ENCODE data around the gene GRID2. TPM values are rescaled to one million over a fixed set of nuclear protein-coding genes. Genes with fewer than 3 reads are reported as not detected.

The GRID2 gene
- total and polyA plus RNA-seq, 2 of the 13 experiments (the other 11 are each of a cell fraction or from before 2014, with no cell fraction given) = not detected

DNA sequence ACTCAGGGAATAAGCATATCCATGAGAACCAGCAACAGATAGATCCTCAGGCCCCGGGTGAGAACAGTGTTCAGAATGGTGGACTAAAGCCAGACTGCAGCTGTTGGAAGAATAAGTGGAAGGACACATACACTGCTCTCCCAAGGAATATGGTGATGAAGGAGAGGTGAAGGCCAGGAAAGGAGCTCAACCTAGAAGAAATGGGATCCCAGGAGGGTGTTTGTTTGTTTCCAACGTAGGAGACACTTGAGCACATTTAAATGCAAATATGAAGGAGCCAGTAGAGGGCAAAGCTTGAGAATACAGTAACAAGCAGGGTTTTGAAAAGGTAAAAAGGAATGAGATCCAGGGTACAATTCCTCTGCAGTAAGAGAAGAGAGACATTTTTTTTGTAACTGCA is 1482.4 kb downstream of the GRID2 start:
- Histone ChIP-seq H2AFZ (ENCODE audit: low read length) (no peak overlapping the region), H3K27ac (ENCODE audit: extremely low read length, insufficient read depth, low read length) (no peak overlapping the region), H3K4me3 (replicated peaks in 1 of 3; ENCODE audit: insufficient read depth in 1 of 3, low read depth in 2 of 3, low read length in 3 of 3) (no peak overlapping the region), H3K9ac (ENCODE audit: insufficient read depth, low read depth, low read length) (no peak overlapping the region), H3K79me2 (ENCODE audit: insufficient read depth, low read length) (no peaks in the 10 kb centered on the region), H4K20me1 (ENCODE audit: insufficient read depth, low read length) (no peaks in the 10 kb centered on the region), H3K36me3 (replicated peaks in 1 of 2; ENCODE audit: control insufficient read depth in 1 of 2, insufficient read depth in 2 of 2, low read length in 2 of 2) (no peaks in the 10 kb centered on the region), H3K9me3 (ENCODE audit: low read length) (no peaks in the 10 kb centered on the region), H3K27me3 (ENCODE audit: control insufficient read depth in 1 of 2, insufficient read depth in 2 of 2, low read length in 2 of 2) (no peaks in the 10 kb centered on the region), H3K4me2 (ENCODE audit: low read depth, low read length) (no peak overlapping the region), H3K4me1 (ENCODE audit: insufficient read depth, low read length) (no peaks in the 10 kb centered on the region)
- BruUV-seq (replicated peaks) = no TSS peak
- 2% methylated on average over 2 of the region's 2 CpGs for WGBS (ENCODE audit: low lambda C conversion rate)
- in situ Hi-C loops (cut with HindIII; ENCODE audit: extremely low pct_ligation_motif_present, low pct_unique_long_range_greater_than_20kb) (loop anchor here (5.0 to 25.0 kb wide), 3 partner anchors 336 to 801 kb away; no protein-coding TSS in a partner anchor), intact Hi-C loops (cut with micrococcal nuclease; ENCODE audit: unreplicated experiment) (no loop called here)
- no peak for ATAC-seq
- TF ChIP-seq, protein P1, sequence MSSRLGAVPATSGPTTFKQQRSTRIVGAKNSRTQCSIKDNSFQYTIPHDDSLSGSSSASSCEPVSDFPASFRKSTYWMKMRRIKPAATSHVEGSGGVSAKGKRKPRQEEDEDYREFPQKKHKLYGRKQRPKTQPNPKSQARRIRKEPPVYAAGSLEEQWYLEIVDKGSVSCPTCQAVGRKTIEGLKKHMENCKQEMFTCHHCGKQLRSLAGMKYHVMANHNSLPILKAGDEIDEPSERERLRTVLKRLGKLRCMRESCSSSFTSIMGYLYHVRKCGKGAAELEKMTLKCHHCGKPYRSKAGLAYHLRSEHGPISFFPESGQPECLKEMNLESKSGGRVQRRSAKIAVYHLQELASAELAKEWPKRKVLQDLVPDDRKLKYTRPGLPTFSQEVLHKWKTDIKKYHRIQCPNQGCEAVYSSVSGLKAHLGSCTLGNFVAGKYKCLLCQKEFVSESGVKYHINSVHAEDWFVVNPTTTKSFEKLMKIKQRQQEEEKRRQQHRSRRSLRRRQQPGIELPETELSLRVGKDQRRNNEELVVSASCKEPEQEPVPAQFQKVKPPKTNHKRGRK (CRISPR knock-in tag; IDR thresholded peaks at IDR 0.05) = no peak
- TF ChIP-seq MTF2 (CRISPR knock-in tag; IDR thresholded peaks at IDR 0.05; ENCODE audit: borderline replicate concordance) = no peak
- POLR2A ChIA-PET = no interaction called here
- CTCF ChIA-PET (ENCODE audit: low intra/inter-chr PET ratio, low total read pairs) = no interaction called here
- DNase-seq (ENCODE audit: low spot score) = no peak
- no peak for FAIRE-seq

DNA sequence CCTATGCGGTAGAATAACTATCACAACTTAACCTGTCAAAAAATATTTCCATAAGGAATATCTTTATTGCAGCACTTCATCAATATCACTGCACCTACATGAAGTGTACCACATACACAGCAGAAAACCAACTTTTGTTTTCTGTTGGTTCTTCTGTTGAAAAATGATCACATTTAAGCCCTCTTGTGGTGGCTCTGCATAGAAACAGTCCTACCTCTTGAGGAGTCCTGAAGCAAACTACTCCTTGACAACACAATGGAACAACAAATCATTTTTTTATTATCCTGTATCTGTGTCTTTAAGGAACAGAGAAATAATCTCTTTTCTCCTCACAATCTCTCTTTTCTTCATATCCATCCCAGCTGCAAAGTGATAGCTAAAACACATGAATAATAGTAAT is 1484.9 kb downstream of the GRID2 start:
- no peak overlapping the region for H3K9ac ChIP-seq (ENCODE audit: insufficient read depth, low read depth, low read length)
- CTCF ChIA-PET (ENCODE audit: low intra/inter-chr PET ratio, low total read pairs) = no interaction called here
- DNase-seq (ENCODE audit: low spot score) = peak; percentile 7
- peak; percentile 67 for ATAC-seq
- no peak overlapping the region for H3K4me3 ChIP-seq (replicated peaks in 1 of 3; ENCODE audit: insufficient read depth in 1 of 3, low read depth in 2 of 3, low read length in 3 of 3)
- no peaks in the 10 kb centered on the region for H3K36me3 ChIP-seq (replicated peaks in 1 of 2; ENCODE audit: control insufficient read depth in 1 of 2, insufficient read depth in 2 of 2, low read length in 2 of 2)
- POLR2A ChIA-PET = no interaction called here
- FAIRE-seq = no peak
- H3K9me3 ChIP-seq (ENCODE audit: low read length) = no peaks in the 10 kb centered on the region
- in situ Hi-C loops (cut with HindIII; ENCODE audit: extremely low pct_ligation_motif_present, low pct_unique_long_range_greater_than_20kb) (loop anchor here (5.0 to 25.0 kb wide), 3 partner anchors 334 to 799 kb away; no protein-coding TSS in a partner anchor), intact Hi-C loops (cut with micrococcal nuclease; ENCODE audit: unreplicated experiment) (no loop called here)
- no peak overlapping the region for H3K27ac ChIP-seq (ENCODE audit: extremely low read length, insufficient read depth, low read length)
- H4K20me1 ChIP-seq (ENCODE audit: insufficient read depth, low read length) = no peaks in the 10 kb centered on the region
- H2AFZ ChIP-seq (ENCODE audit: low read length) = no peak overlapping the region
- no peaks in the 10 kb centered on the region for H3K79me2 ChIP-seq (ENCODE audit: insufficient read depth, low read length)
- H3K4me2 ChIP-seq (ENCODE audit: low read depth, low read length) = no peak overlapping the region
- no TSS peak for BruUV-seq (replicated peaks)
- H3K4me1 ChIP-seq (ENCODE audit: insufficient read depth, low read length) = no peaks in the 10 kb centered on the region
- WGBS (ENCODE audit: low lambda C conversion rate) = 40% methylated on average over 1 of the region's 1 CpG
- no peaks in the 10 kb centered on the region for H3K27me3 ChIP-seq (ENCODE audit: control insufficient read depth in 1 of 2, insufficient read depth in 2 of 2, low read length in 2 of 2)
- TF ChIP-seq, protein P2, sequence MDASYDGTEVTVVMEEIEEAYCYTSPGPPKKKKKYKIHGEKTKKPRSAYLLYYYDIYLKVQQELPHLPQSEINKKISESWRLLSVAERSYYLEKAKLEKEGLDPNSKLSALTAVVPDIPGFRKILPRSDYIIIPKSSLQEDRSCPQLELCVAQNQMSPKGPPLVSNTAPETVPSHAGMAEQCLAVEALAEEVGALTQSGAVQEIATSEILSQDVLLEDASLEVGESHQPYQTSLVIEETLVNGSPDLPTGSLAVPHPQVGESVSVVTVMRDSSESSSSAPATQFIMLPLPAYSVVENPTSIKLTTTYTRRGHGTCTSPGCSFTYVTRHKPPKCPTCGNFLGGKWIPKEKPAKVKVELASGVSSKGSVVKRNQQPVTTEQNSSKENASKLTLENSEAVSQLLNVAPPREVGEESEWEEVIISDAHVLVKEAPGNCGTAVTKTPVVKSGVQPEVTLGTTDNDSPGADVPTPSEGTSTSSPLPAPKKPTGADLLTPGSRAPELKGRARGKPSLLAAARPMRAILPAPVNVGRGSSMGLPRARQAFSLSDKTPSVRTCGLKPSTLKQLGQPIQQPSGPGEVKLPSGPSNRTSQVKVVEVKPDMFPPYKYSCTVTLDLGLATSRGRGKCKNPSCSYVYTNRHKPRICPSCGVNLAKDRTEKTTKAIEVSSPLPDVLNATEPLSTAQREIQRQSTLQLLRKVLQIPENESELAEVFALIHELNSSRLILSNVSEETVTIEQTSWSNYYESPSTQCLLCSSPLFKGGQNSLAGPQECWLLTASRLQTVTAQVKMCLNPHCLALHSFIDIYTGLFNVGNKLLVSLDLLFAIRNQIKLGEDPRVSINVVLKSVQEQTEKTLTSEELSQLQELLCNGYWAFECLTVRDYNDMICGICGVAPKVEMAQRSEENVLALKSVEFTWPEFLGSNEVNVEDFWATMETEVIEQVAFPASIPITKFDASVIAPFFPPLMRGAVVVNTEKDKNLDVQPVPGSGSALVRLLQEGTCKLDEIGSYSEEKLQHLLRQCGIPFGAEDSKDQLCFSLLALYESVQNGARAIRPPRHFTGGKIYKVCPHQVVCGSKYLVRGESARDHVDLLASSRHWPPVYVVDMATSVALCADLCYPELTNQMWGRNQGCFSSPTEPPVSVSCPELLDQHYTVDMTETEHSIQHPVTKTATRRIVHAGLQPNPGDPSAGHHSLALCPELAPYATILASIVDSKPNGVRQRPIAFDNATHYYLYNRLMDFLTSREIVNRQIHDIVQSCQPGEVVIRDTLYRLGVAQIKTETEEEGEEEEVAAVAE (CRISPR knock-in tag; IDR thresholded peaks at IDR 0.05; ENCODE audit: borderline replicate concordance) = no peak
- TF ChIP-seq SATB2 (CRISPR knock-in tag; IDR thresholded peaks at IDR 0.05) (no peak), FLYWCH1 (CRISPR knock-in tag; IDR thresholded peaks at IDR 0.05) (no peak), CHD4 (IDR thresholded peaks at IDR 0.05; ENCODE audit: borderline replicate concordance, low read length) (no peak), SNAI1 (CRISPR knock-in tag; IDR thresholded peaks at IDR 0.05; ENCODE audit: borderline replicate concordance) (no peak), AKAP8 (CRISPR knock-in tag; IDR thresholded peaks at IDR 0.05) (no peak), CREB1 (IDR thresholded peaks at IDR 0.05) (no peak), CREB1 (CRISPR knock-in tag; IDR thresholded peaks at IDR 0.05) (no peak)
- TF ChIP-seq, protein P3, sequence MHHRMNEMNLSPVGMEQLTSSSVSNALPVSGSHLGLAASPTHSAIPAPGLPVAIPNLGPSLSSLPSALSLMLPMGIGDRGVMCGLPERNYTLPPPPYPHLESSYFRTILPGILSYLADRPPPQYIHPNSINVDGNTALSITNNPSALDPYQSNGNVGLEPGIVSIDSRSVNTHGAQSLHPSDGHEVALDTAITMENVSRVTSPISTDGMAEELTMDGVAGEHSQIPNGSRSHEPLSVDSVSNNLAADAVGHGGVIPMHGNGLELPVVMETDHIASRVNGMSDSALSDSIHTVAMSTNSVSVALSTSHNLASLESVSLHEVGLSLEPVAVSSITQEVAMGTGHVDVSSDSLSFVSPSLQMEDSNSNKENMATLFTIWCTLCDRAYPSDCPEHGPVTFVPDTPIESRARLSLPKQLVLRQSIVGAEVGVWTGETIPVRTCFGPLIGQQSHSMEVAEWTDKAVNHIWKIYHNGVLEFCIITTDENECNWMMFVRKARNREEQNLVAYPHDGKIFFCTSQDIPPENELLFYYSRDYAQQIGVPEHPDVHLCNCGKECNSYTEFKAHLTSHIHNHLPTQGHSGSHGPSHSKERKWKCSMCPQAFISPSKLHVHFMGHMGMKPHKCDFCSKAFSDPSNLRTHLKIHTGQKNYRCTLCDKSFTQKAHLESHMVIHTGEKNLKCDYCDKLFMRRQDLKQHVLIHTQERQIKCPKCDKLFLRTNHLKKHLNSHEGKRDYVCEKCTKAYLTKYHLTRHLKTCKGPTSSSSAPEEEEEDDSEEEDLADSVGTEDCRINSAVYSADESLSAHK (CRISPR knock-in tag; IDR thresholded peaks at IDR 0.05; ENCODE audit: borderline replicate concordance) = no peak

All from HepG2 (cell line).